GOT3 (cell line): ENCODE data around the gene CPT2.
"Not testable (repeated sequence)": the region's sequence is repeated elsewhere in the genome, so short reads cannot be mapped to it uniquely, and the experiment has no call there.

Experiments used
- DNase-seq: peaks from one replicate; lab custom pipeline; 2025; ENCODE audit warnings: mixed read lengths; lab: John Stamatoyannopoulos, UW

Gene CPT2

DNA sequence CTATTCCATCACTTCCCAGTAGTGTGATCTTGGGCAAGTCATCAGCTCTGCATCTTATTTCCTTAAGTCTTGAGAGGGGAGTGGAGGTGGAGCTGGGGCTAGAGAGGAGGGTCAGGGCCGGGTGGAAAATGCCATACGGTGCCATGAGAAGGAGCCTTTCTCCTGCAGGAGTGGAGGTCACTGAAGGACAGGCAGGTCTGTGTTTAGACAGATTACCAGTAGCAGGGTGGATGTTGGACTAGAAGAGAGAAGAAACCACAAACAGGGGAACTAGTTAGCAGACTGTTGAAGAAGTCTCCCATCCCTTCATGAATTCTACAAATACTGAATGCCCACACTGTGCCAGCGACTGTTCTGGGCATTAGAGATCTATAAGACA is 13.9 kb upstream of the CPT2 start:
- DNase-seq = no peak

DNA sequence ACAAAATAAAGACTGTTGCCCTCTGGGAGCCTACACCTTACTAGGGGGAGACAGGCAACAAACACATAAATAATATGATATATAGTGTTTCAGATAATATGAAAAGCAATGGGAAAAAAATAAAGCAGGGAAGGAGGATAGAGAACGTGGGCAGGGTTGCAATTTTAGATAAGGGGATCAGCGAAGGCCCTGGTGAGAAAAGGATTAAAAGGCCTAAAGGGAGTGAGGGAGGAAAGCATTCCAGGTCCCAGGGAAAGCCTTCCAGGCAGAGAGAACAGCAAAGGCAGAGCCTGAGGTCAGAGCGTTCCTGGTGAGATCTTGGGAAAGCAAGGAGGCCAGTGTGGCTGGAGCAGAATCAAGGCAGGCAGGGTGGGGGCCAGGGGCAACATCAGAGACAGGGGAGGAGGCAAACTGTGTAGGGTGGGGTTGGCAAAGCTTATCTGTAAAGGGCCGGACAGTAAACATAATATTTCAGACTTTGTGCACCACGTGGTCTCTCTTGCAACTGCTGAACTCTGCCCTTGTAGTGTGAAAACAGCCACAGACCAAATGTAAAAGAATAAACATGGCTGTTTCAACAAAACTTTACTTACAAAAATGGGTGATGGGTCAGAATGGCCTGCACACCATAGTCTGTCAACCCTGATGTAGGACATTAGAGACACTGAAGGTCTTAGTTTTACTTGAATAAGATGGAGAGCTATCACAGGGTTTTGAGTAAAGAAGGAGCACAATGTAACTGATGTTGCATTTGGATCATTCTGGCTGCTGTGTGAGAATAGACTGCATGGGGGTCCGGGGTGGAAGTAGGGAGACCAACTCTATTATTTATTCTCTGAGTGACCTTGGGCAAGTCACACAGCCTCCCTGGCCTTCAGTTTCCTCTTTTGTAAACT is 13.3 kb upstream of the CPT2 start:
- no peak for DNase-seq

DNA sequence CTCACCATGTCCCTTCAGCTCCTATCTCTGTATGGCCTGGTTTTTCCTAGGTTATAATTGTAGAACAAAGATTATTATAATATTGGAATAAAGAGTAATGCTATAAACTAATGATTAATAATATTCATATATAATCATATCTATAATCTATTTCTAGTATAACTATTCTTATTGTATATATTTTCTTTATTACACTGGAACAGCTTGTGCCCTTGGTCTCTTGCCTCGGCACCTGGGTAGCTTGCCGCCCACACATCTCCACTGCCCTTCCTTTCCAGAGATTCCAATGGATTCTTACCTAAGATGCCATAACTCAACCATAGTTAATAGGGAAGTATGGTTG is 10.7 kb upstream of the CPT2 start:
- not testable (repeated sequence) for DNase-seq

DNA sequence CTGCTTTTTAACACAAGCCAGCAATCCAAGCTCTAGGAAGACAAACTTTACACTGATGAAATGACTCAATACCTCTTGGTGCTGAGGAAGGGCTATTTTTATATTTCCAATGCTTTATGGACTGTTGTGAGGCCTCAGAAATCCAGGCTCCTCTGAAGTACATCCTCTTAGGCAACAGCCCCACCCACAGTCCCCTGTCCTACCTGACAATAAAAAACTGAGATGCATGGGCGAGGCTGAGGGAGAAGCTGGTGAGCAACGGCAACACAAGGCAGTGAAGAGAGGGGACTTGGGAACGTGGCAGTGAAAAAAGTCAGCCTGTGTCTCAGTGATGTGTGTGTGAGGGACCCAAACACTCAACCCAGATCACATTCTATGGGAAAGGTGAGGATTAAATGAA is 10.1 kb upstream of the CPT2 start:
- DNase-seq = no peak

DNA sequence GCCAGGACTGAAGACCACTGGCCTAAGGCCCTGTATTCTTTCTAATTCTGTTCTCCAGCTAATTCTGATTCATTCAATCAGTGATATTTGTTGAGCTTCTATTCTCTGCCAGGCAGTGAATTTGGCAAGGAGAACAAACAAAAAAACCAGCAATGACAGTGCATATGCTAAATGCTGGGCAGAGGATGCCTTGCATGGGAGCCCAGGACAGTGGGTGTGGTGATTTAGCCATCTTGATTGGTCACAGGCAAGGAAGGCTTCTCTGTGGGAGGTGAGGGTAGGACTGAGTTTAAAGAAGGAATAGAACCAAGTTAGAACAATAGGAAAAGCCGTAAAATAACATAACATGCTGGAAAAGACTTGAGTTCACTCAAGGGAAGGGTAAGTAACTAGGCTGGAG is 9.2 kb upstream of the CPT2 start:
- no peak for DNase-seq

DNA sequence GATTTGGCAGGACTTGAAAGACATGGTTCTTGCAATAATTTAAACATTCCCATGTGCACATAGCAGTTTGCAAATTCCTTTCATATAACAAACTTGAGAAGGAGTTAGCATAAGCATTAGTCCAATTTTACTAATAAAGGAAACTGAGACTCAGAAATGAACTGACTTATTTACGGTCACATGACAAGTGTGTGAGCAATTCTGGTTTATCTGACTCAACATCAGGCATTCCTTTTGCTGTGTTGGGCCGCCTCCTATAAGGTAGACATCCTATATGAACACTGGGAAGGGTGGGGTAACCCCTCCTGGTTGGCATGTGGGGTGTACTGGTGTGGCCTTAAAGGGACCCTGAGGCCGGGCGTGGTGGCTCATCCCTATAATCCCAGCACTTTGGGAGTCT is 8.5 kb upstream of the CPT2 start:
- DNase-seq = no peak

DNA sequence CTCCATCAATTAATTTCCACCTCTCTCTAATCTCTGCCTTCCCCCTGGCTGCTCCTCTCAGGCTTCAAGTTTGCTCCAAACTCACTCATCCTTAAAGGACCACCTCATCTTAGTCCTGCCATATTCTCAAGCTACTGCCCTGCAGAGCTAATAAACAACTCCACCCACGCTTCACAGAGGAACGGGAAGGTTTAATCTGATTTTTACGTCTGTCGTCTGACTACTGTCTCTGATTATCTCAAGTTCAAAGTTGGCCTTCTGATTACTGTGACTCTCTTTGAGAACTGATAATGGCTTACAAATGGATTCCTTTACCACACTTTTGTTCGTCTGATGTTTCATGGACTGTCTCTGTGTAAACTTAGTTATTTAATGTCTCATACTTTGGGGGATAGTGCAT is 7.6 kb upstream of the CPT2 start:
- DNase-seq = no peak

DNA sequence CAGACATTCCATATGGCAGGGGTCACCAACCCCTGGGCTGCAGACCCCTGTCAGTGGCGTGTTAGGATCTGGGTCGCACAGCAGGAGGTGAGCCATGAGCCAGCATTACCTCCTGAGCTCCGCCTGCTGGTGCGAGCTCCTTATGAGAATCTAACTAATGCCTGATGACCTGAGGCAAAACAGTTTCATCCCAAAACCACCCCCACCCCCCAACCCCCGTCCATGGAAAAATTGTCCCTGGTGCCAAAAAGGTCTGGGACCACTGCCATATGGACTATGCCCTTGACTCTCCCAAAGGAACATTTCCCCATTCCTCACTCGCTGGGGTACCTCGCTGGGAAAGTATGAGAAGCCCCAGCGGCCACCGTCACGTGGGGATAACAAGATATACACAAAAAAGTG is 6.4 kb upstream of the CPT2 start:
- DNase-seq = no peak

DNA sequence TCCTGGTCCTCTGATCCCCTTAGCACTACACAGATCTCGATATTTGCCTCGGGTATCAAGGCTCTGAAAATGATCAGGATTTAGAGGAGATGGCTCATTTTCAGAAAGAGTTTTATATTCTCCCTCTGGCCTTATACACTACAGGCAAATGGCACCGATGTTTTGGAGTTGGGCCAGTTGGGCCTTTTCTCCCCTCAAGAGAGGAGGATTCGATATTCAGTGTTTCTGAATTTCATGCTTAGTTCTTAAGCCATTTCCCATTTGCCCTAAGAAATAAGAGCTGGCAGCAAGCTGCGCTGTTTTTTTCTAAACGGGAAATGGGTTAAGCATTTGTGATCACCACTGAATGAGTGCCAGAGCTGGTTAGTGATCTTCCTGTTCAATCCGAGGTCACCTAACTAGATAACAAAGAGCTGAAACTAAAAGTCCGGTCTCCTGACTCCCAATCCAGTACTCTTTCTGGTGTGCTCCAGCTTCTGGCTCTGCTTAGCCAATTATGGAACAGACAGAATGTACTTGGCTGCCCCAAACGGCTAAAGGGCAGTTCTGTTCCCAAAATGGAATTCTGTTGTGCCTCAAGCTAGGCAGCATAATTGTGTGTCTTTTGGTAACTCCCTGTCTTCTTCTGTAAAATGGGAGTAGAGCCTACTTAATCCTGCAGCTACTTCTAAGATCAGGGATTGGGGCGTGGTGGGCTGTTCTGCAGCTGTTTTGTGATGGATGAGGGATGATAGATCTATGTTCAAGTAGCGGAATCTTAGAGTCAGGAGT is 1.2 kb upstream of the CPT2 start:
- DNase-seq = no peak

DNA sequence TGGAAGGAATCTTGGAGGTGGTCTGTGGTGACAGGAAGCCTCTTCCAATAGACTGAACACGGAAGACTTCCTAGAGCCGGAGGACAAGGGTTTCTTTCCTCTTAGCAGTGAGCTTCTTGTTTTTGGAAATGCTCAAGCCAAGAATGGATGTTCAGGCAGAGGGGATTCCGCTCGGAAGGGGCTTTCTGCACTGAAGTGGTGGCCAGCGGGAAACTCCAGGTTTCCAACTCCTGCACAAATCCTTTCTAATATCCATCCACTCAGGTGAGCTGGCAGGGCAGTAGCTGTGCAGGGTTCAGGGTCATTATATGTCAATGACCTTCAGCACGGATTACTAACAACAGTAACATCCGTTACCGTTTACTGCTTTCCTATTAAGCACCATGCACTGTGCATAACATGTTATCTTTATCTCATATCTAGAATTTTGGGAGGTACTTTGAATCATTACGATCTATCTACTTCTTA is 573 bp upstream of the CPT2 start:
- DNase-seq = no peak

DNA sequence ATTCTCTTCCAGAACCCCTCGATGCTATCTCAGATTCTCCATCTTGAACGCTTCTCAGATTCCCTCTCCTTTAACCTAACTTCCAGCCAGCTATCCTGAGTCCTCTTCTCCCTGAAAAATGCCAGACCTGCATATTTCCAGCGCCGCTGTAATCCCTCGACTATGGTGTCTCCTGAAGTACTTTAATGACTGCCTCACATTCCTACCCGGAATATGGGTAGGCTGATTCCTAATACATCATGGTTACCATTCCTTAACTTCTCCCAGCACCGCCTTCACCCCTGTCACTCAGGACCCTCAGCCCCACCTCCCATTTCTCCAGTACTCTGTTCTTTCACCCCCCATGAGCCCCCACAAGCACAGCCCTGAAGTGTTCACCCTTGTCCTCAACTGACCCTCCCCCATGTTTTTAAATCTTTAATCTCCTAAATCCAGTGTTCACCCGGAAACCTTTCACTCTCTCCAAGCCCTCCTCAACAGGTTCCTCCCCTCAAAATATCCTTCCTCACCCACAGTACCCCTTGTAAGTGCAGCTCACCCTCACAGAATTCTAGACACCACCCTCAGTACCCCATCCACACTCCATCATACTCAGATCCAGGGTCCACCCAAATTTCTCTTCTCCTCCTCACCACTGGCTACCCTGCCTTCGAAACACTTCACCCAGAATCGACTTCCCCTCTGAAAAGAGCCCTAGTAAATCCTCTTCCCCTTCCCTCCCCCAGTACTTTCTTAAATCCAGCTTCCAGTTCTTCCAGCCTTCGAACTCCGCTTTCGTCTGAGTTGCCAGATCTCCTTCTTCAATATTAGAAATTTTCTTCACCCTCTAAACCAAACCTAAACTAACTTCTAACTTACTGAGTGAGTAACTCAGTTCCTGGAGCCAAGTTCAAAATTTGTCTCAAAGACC is 922 bp downstream of the CPT2 start:
- DNase-seq = no peak

DNA sequence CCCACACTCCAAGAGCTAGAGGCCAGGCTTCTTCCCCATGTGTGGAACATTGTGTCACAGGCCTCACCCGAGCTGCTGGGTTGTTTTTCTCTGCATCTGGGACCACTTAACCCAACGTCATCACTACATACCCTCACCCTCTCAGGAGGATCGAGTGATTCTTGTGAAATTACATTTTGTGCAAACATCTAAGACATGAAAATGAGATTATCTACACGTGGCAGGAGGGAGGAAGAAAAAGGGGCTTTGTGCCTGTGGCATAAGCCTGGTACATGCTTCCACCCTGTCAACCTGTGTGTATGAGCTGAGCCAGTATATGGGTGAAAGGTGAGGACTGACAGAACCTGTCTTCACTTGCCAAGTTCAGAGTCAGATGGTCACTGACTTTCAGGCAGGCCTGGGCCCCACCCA is 1.6 kb downstream of the CPT2 start:
- no peak for DNase-seq

DNA sequence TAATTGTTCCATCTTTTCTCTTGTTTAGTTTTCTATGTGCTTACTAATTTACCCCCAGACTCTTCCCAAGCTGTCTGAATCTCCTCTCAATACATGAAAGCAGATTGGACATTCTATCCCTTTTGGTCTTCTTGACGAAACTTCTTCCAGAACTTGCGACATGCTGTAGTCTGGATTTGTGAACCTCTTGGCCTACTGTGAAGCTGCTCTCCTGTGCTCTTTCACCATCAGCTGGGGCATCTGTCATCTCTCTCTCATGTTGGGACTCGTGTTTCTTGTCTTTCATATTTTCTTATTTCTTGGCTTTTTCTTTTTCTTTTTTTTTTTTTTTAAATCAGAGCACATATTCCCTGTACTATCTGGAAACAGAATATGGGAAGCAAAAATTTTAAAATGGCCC is 6.8 kb downstream of the CPT2 start:
- DNase-seq = no peak

DNA sequence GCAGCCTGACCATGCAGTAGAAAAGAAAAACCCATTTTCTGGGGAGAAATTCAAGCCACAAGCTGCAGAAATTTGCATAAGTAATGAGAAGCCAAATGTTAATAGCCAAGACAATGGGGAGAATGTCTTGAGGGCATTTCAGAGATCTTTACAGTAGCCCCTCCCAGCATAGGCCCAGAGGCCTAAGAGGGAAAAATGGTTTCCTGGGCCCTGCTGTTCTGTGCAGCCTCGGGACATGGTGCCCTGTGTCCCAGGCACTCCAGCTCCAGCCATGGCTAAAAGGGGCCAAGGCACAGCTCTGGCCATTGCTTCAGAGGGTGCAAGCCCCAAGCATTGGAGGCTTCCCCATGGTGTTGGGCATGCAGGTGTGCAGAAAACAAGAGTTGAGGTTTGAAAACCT is 8.9 kb downstream of the CPT2 start:
- DNase-seq = not testable (repeated sequence)

DNA sequence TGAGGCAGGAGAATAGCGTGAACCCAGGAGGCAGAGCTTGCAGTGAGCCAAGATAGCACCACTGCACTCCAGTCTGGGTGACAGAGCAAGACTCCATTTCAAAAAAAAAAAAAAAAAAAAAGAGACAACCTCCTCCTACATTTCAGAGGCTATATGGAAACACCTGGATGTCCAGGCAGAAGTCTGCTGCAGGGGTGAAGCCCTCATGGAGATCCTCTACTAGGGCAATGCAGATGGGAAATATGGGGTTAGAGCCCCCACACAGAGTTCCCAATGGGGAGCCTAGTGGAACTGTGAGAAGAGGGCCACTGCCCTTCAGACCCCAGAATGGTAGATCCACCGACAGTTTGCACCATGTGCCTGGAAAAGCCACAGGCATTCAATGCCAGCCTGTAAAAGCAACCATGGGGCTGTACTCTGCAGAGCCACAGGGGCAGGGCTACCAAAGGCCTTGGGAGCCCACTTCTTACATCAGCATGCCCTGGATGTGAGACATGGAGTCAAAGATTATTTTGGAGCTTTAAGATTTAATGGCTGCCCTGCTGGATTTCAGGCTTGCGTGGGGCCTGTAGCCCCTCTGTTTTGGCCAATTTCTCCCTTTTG is 9.6 kb downstream of the CPT2 start:
- DNase-seq = not testable (repeated sequence)

DNA sequence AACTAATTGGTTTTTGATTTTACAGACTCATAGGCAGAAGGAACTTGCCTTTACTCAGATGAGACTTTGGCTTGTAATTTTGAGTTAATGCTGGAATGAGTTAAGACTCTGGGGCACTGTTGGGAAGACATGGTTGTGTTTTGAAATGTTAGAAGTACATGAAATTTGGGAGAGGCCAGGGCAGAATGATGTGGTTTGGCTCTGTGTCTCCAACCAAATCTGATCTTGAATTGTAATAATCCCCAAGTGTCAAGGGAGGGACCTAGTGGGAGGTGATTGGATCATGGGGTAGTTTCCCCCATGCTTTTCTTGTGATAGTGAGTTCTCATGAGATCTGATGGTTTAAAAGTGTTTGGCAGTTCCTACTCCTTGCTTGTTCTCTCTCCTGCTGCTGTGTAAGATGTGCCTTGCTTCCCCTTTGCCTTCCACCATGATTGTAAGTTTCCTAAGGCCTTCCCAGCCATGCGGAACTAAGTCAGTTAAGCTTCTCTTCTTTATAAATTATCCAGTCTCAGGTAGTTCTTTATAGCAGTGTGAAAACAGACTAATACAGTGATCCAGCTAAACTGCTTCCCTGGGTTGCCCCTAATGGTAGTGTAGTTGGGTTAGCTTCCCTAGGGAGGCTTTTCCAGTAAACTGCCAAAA is 10.2 kb downstream of the CPT2 start:
- DNase-seq = no peak

DNA sequence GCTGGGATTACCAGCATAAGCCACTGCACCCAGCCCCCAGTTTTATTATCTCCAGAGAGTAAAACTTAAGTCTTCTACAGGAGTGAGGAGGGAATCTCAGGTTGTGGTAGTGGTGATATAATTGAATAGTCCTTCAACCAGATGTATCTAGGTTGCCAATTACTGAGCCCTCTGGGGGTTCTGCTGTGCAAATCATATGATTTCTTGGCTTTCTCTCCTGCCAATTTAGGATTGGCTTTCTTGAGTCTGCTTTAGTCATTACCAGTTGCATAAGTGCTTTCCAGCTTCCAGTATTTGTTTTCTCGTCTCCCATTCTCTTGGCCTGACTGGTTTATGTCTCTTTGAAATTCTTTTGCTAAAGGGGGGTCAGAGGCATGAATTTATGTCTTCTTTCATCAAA is 11.1 kb downstream of the CPT2 start:
- DNase-seq = no peak

DNA sequence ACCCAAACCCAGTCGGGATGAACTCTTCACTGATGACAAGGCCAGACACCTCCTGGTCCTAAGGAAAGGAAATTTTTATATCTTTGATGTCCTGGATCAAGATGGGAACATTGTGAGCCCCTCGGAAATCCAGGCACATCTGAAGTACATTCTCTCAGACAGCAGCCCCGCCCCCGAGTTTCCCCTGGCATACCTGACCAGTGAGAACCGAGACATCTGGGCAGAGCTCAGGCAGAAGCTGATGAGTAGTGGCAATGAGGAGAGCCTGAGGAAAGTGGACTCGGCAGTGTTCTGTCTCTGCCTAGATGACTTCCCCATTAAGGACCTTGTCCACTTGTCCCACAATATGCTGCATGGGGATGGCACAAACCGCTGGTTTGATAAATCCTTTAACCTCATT is 13.7 kb downstream of the CPT2 start:
- no peak for DNase-seq

DNA sequence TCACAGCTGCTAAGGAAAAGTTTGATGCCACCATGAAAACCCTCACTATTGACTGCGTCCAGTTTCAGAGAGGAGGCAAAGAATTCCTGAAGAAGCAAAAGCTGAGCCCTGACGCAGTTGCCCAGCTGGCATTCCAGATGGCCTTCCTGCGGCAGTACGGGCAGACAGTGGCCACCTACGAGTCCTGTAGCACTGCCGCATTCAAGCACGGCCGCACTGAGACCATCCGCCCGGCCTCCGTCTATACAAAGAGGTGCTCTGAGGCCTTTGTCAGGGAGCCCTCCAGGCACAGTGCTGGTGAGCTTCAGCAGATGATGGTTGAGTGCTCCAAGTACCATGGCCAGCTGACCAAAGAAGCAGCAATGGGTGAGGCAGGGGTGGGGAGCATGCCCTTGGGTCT is 14.3 kb downstream of the CPT2 start:
- no peak for DNase-seq

DNA sequence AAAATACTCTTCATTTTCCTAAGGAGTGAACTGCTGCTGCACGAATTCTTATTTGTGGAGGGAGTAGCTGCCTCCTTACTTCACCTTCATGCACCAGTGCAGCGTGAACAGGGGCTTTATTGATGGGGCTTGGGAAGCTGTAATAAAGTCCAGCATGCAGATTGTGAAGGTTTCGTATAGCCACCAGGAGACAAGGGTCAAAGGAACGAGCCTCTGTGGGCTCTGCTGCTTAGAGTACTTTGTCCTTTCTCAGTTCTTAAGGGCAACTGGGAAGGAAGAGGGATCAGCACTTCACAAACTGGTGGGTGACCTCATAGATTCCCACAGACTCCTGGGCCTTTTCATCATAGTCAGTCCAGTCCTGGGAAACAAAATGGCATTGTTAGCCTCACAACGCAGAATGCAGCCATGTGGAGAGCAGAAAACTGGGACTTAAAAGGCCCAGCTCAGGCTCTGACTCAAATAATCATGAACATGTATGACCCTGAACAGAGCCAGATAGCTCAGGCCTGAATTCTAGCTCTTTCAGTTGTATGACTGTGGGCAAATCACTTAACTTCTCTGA is 17.8 kb downstream of the CPT2 start:
- DNase-seq = no peak

DNA sequence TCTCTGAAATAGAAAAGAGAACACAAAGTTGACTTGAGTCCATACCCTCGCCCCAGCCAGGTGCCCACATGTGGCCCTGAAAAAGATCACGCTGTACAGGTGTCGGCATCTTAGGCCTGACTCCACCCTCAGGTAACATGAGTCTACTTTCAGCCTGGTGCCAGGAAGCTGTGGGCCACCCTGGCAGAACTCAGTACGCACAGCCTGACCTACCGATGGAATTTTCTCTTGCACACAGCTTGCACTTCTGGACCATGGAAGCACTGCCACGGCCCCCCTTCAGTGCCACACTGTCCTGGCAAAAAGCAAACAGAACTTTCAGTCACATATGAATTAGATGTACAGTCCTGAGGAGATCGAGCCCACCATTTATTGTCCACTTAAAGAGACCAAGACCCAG is 21.6 kb downstream of the CPT2 start:
- no peak for DNase-seq
